Natural killer cell (primary cell): Measurements from ENCODE around the gene RABGAP1L. TPM values are rescaled to one million over a fixed set of nuclear protein-coding genes. Genes with fewer than 3 reads are reported as not detected.
"Not testable (repeated sequence)": the region's sequence is repeated elsewhere in the genome, so short reads cannot be mapped to it uniquely, and the experiment has no call there.

Source experiments
- ATAC-seq, 3 donors: fragments of 150-1000 bp in 2 of 3; fragments of 200-7000 bp in 1 of 3; cut with Tn5 transposase; 1 replicate in 1 of 3; 2 replicates in 2 of 3; pipeline ENCODE4 v1.10.0; 2021; ENCODE audit warnings: mild to moderate bottlenecking in 2 of 3, moderate library complexity in 2 of 3
- DNase-seq, 2 donors: peaks; one replicate each; pipeline versions ENCODE4 v3.0.0 to v3.0.0-alpha.2; 2013 to 2021; ENCODE audit warnings: mixed read lengths in 1 of 2
- H3K27ac ChIP-seq: one replicate; pipeline ENCODE4 v1.5.1; 2013; ENCODE audit warnings: mild to moderate bottlenecking, low read length
- H3K27me3 ChIP-seq: one replicate; pipeline ENCODE4 v1.6.1; 2013; ENCODE audit warnings: low read length; ENCODE audit not compliant: control insufficient read depth, insufficient read depth
- H3K36me3 ChIP-seq: one replicate; pipeline ENCODE4 v1.6.1; 2013; ENCODE audit warnings: low read length; ENCODE audit not compliant: control insufficient read depth, insufficient read depth
- H3K4me1 ChIP-seq: one replicate; pipeline ENCODE4 v1.6.1; 2013; ENCODE audit warnings: low read length; ENCODE audit not compliant: control insufficient read depth, insufficient read depth
- H3K4me3 ChIP-seq: one replicate; pipeline ENCODE4 v1.5.1; 2013; ENCODE audit warnings: low read length
- H3K9me3 ChIP-seq: one replicate; pipeline ENCODE4 v1.6.1; 2013; ENCODE audit warnings: low read length; ENCODE audit not compliant: control insufficient read depth, insufficient read depth
- H3K27ac Mint-ChIP-seq, 2 donors: one replicate each; pipeline ENCODE4 v1.8.0; 2022; ENCODE audit warnings: mild to moderate bottlenecking in 2 of 2, mixed read lengths in 2 of 2, moderate library complexity in 1 of 2
- H3K27me3 Mint-ChIP-seq, 2 donors: one replicate each; pipeline ENCODE4 v1.8.0; 2022; ENCODE audit warnings: low read depth in 2 of 2, mixed read lengths in 2 of 2
- H3K36me3 Mint-ChIP-seq: one replicate; pipeline ENCODE4 v1.8.0; 2022; ENCODE audit warnings: mixed read lengths
- H3K4me1 Mint-ChIP-seq, 2 donors: one replicate each; pipeline ENCODE4 v1.8.0; 2022; ENCODE audit warnings: mixed read lengths in 2 of 2
- H3K4me3 Mint-ChIP-seq: one replicate; pipeline ENCODE4 v1.8.0; 2022; ENCODE audit warnings: mild to moderate bottlenecking, moderate library complexity, mixed read lengths
- H3K9me3 Mint-ChIP-seq, 2 donors: one replicate each; pipeline ENCODE4 v1.8.0; 2022; ENCODE audit warnings: mixed read lengths in 2 of 2
- WGBS: methylation state at CpG from one replicate; pipeline ENCODE4 v1.1.7; 2013; ENCODE audit warnings: missing lambda C conversion rate; ENCODE audit not compliant: insufficient coverage; 5-methylcytosine and 5-hydroxymethylcytosine counted together
- intact Hi-C: fragments of 100-400 bp; cut with micrococcal nuclease; formaldehyde crosslinking; loops from one replicate; pipeline ENCODE4 v1.14.2; 2022
- total RNA-seq, 4 donors: library from RNA; stranded (reverse); fragments of 120-200 nt in 1 of 4; gene quantifications; one replicate each; pipeline versions ENCODE4 v1.2.3 to v1.2.4, GENCODE V29; 2013 to 2022
- TF ChIP-seq, protein P1 (sequence below): fragments of 200-600 bp; IDR thresholded peaks from one replicate; pipeline ENCODE4 v1.8.0; 2022; ENCODE audit warnings: antibody characterized with exemption

The RABGAP1L gene
- total RNA-seq, 3 donors from 2014 or later (not counting 1 experiment from before 2014, with no cell fraction given), result 145 to 168 (median 153) TPM

DNA sequence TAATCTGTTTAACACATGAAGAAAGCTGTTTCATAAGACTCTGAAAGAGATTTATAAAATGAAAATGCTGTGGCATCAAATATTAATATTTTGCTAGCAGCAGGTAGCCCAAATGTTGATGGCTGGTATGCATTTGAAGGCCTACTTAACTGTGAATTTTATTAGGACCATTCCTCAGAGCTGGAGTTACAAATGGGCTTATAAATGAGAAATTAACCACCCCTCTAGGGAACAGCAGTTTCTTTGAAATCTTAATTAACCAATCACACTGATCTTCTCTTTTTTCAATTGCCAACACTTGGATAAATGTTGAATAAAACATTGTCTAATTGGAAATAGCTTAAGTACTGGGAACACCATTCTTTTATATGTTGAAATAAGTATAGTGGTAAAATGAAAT is 418.4 kb downstream of the RABGAP1L start:
- Histone ChIP-seq H3K9me3 (peaks cover 11% of the 10 kb centered on the region), H3K4me3 (no peak overlapping the region), H3K4me1 (no peaks in the 10 kb centered on the region), H3K27ac (no peak overlapping the region), H3K27me3 (no peaks in the 10 kb centered on the region), H3K36me3 (no peaks in the 10 kb centered on the region)
- H3K4me1 Mint-ChIP-seq, result peaks cover 0 to 4% of the 10 kb centered on the region in 2 donors
- intact Hi-C loops, result no loop called here
- ATAC-seq, result no peak
- TF ChIP-seq, protein P1, sequence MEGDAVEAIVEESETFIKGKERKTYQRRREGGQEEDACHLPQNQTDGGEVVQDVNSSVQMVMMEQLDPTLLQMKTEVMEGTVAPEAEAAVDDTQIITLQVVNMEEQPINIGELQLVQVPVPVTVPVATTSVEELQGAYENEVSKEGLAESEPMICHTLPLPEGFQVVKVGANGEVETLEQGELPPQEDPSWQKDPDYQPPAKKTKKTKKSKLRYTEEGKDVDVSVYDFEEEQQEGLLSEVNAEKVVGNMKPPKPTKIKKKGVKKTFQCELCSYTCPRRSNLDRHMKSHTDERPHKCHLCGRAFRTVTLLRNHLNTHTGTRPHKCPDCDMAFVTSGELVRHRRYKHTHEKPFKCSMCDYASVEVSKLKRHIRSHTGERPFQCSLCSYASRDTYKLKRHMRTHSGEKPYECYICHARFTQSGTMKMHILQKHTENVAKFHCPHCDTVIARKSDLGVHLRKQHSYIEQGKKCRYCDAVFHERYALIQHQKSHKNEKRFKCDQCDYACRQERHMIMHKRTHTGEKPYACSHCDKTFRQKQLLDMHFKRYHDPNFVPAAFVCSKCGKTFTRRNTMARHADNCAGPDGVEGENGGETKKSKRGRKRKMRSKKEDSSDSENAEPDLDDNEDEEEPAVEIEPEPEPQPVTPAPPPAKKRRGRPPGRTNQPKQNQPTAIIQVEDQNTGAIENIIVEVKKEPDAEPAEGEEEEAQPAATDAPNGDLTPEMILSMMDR, result no peak
- no peak for DNase-seq
- H3K27me3 Mint-ChIP-seq, result no peaks in the 10 kb centered on the region
- H3K4me3 Mint-ChIP-seq, result no peak overlapping the region
- H3K9me3 Mint-ChIP-seq, result peaks cover 0 to 6% of the 10 kb centered on the region in 2 donors
- peaks cover 17% of the 10 kb centered on the region for H3K36me3 Mint-ChIP-seq
- H3K27ac Mint-ChIP-seq, result no peak overlapping the region

- Histone ChIP-seq H3K4me3 (no peak overlapping the region), H3K9me3 (peaks cover 4% of the 10 kb centered on the region), H3K27me3 (no peaks in the 10 kb centered on the region), H3K36me3 (no peaks in the 10 kb centered on the region), H3K4me1 (no peaks in the 10 kb centered on the region), H3K27ac (no peak overlapping the region)
- Mint-ChIP-seq H3K27me3 (no peaks in the 10 kb centered on the region), H3K36me3 (peaks cover 11% of the 10 kb centered on the region), H3K4me3 (no peak overlapping the region), H3K27ac (no peak overlapping the region), H3K9me3 (peaks cover 0 to 2% of the 10 kb centered on the region in 2 donors), H3K4me1 (peaks cover 4 to 7% of the 10 kb centered on the region in 2 donors)
- TF ChIP-seq, protein P1, result no peak
- WGBS, result 50% methylated on average over 1 of the region's 3 CpGs
- ATAC-seq (peak in 2 of 3 donors; percentile 24 to 35), DNase-seq (no peak)
- intact Hi-C loops, result no loop called here
Measured at GRCh38 chr1:174580801-174581200, 421.5 kb downstream of the RABGAP1L start.

DNA sequence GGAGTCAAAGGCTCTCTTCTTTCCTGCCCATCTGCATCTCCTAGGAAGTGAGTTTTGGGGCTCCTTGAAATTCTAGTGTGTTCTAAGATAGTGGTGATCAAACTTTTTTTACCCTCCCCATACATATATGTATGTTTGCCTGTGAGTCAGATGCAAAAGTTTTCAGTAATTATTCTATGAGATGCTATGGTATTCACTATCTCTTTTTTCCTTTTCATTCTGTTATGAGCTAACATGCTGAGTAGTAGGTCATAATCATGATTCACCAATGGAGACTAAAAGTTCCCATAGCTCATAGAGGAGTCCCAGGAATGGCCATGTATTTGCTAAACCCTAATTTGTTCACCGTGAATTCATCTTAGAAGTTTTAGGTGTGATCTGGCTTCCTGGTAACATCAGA is 424.0 kb downstream of the RABGAP1L start:
- Mint-ChIP-seq H3K4me1 (peaks cover 4 to 7% of the 10 kb centered on the region in 2 donors), H3K27me3 (no peaks in the 10 kb centered on the region), H3K27ac (no peak overlapping the region), H3K9me3 (no peaks in the 10 kb centered on the region), H3K36me3 (peaks cover 2% of the 10 kb centered on the region), H3K4me3 (no peak overlapping the region)
- TF ChIP-seq, protein P1, result no peak
- ATAC-seq (no peak), DNase-seq (no peak)
- Histone ChIP-seq H3K4me1 (no peaks in the 10 kb centered on the region), H3K9me3 (no peaks in the 10 kb centered on the region), H3K27ac (no peak overlapping the region), H3K4me3 (no peak overlapping the region), H3K36me3 (no peaks in the 10 kb centered on the region), H3K27me3 (no peaks in the 10 kb centered on the region)
- intact Hi-C loops, result no loop called here
- WGBS, result 100% methylated on average over 1 of the region's 1 CpG

- intact Hi-C loops, result no loop called here
- H3K36me3 Mint-ChIP-seq, result peaks cover 9% of the 10 kb centered on the region
- Histone ChIP-seq H3K36me3 (no peaks in the 10 kb centered on the region), H3K4me1 (no peaks in the 10 kb centered on the region), H3K27me3 (no peaks in the 10 kb centered on the region), H3K9me3 (no peaks in the 10 kb centered on the region), H3K27ac (no peak overlapping the region), H3K4me3 (no peak overlapping the region)
- DNase-seq (no peak), ATAC-seq (no peak)
- TF ChIP-seq, protein P1, result no peak
- peaks cover 4 to 7% of the 10 kb centered on the region in 2 donors for H3K4me1 Mint-ChIP-seq
- H3K27me3 Mint-ChIP-seq, result no peaks in the 10 kb centered on the region
- H3K27ac Mint-ChIP-seq, result peak overlapping the region in 1 of 2 donors; percentile 20
- WGBS, result 100% methylated on average over 1 of the region's 1 CpG
- peaks cover 4 to 5% of the 10 kb centered on the region in 2 donors for H3K9me3 Mint-ChIP-seq
- H3K4me3 Mint-ChIP-seq, result no peak overlapping the region
Measured at GRCh38 chr1:174584071-174584470, 424.8 kb downstream of the RABGAP1L start.

GRCh38 chr1:174588618-174589017 is 429.3 kb downstream of the RABGAP1L start:
- H3K27ac ChIP-seq, H3K36me3 ChIP-seq, H3K4me3 ChIP-seq, H3K4me3 Mint-ChIP-seq, H3K9me3 Mint-ChIP-seq, H3K27ac Mint-ChIP-seq, H3K27me3 ChIP-seq, DNase-seq, H3K4me1 ChIP-seq, ATAC-seq, H3K4me1 Mint-ChIP-seq, H3K9me3 ChIP-seq, intact Hi-C loops, H3K27me3 Mint-ChIP-seq: not testable (repeated sequence)
- H3K36me3 Mint-ChIP-seq, result peaks cover 15% of the 10 kb centered on the region
